Kidney (tissue), 22 donors: ENCODE measurements around the gene TMEM207. TPM values are rescaled to one million over a fixed set of nuclear protein-coding genes. Genes with fewer than 3 reads are reported as not detected.
A peak's percentile ranks its signal among the peaks of the same experiment; 100 is the strongest.

ENCODE experiments used
- DNase-seq, 5 donors: peaks; one replicate each; pipeline ENCODE4 v3.0.0-alpha.2; 2013 to 2020
- FAIRE-seq: peaks from 2 replicates; lab custom pipeline; 2012; peaks lifted over from hg19 to GRCh38; lab: Jason Lieb, UNC
- H3K27ac ChIP-seq, 2 donors: one replicate each; pipeline ENCODE4 v1.7.0; 2013; ENCODE audit warnings: low read depth in 2 of 2, low read length in 2 of 2, inconsistent platforms in 1 of 2
- H3K27me3 ChIP-seq: one replicate; pipeline ENCODE4 v1.7.1; 2013; ENCODE audit warnings: low read length, inconsistent platforms; ENCODE audit not compliant: control insufficient read depth, insufficient read depth
- H3K36me3 ChIP-seq, 3 donors: one replicate each; pipeline versions ENCODE4 v1.7.0 to v1.7.1; 2013; ENCODE audit warnings: low read length in 3 of 3, control low read depth in 1 of 3, inconsistent platforms in 1 of 3; ENCODE audit not compliant: insufficient read depth in 3 of 3, control insufficient read depth in 2 of 3
- H3K4me1 ChIP-seq, 3 donors: one replicate each; pipeline versions ENCODE4 v1.7.0 to v1.7.1; 2013; ENCODE audit warnings: low read length in 3 of 3, inconsistent platforms in 1 of 3, low read depth in 1 of 3; ENCODE audit not compliant: control insufficient read depth in 2 of 3, insufficient read depth in 2 of 3
- H3K4me3 ChIP-seq, 3 donors: one replicate each; pipeline versions ENCODE4 v1.7.0 to v1.8.1; 2013; ENCODE audit warnings: low read length in 3 of 3, control low read depth in 1 of 3, inconsistent platforms in 1 of 3
- H3K9ac ChIP-seq, 3 donors: one replicate each; pipeline versions ENCODE4 v1.7.0 to v1.7.1; 2013; ENCODE audit warnings: low read length in 3 of 3, control low read depth in 1 of 3, inconsistent platforms in 1 of 3
- H3K9me3 ChIP-seq, 3 donors: one replicate each; pipeline versions ENCODE4 v1.7.0 to v1.7.1; 2013; ENCODE audit warnings: low read length in 3 of 3, control low read depth in 1 of 3, inconsistent platforms in 1 of 3; ENCODE audit not compliant: control insufficient read depth in 2 of 3, insufficient read depth in 1 of 3
- CTCF ChIP-seq: IDR thresholded peaks from 3 replicates; pipeline ENCODE4 v1.5.1; 2012; ENCODE audit warnings: mild to moderate bottlenecking, moderate library complexity, borderline replicate concordance; ENCODE audit not compliant: insufficient read depth; ENCODE audit errors: extremely low read depth
- intact Hi-C: fragments of 100-400 bp; cut with DNase I; formaldehyde crosslinking; loops from one replicate; pipeline ENCODE4 v1.11.1; 2022
- long read RNA-seq, 10 donors: library from polyadenylated mRNA in 1 of 10; unstranded in 1 of 10; transcript quantifications; one replicate each; pipeline ENCODE4 v2.0.0 and lab custom pipeline, GENCODE V29; 2021 to 2026
- polyA plus RNA-seq: library from polyadenylated mRNA; stranded (reverse); fragments of 350-450 nt; fragmentation: Illumina TruSeq; extraction: RNeasy Lipid Tissue Mini Kit (QIAGEN cat#74804); gene quantifications from one replicate; pipeline ENCODE4 v1.2.3, GENCODE V29; 2014; ENCODE audit warnings: low read depth, low replicate concordance; ENCODE audit not compliant: insufficient read depth
- total RNA-seq: library from RNA; stranded (reverse); fragmentation: NEBNext Ultra II Directional; extraction: Animal tissue kit (Norgen Biotek cat#: 25700); gene quantifications from one replicate; pipeline ENCODE4 v1.2.1, GENCODE V29; 2021
- donor health status: control.
- donor health status: control.
- donor health status: control.
- donor health status: control.
- donor health status: control.
- donor health status: DM: yes; HTN: yes; CAD: no.
- donor health status: Normal renal cell carcinoma (clear cell type).

Gene TMEM207
- not detected for total RNA-seq
- polyA plus RNA-seq, result 21.2 TPM
- long read RNA-seq, donor 1, partial matches to known transcripts, result 7 of 8 reads
- long read RNA-seq, donor 1, other reads (novel, unspliced or antisense), result 0 of 8 reads
- long read RNA-seq, donor 2, transcript TMEM207-201 (5 exons, 1,448 nt), result major isoform, 10 of 10 reads
- long read RNA-seq, donor 2, partial matches to known transcripts, result 0 of 10 reads
- long read RNA-seq, donor 2, other reads (novel, unspliced or antisense), result 0 of 10 reads
- long read RNA-seq, donor 3, transcript TMEM207-201 (5 exons, 1,448 nt), result major isoform, 8 of 8 reads
- long read RNA-seq, donor 3, partial matches to known transcripts, result 0 of 8 reads
- long read RNA-seq, donor 3, other reads (novel, unspliced or antisense), result 0 of 8 reads
- long read RNA-seq, donor 4, partial matches to known transcripts, result 0 of 4 reads
- long read RNA-seq, donor 4, other reads (novel, unspliced or antisense), result 0 of 4 reads
- long read RNA-seq, donor 5, result 0 reads
- long read RNA-seq, donor 6, transcript TMEM207-201 (5 exons, 1,448 nt), result major isoform, 12 of 12 reads
- long read RNA-seq, donor 6, partial matches to known transcripts, result 0 of 12 reads
- long read RNA-seq, donor 6, other reads (novel, unspliced or antisense), result 0 of 12 reads
- long read RNA-seq, donor 7, result 0 reads
- long read RNA-seq, donor 8, partial matches to known transcripts, result 0 of 1 reads
- long read RNA-seq, donor 8, other reads (novel, unspliced or antisense), result 0 of 1 reads
- long read RNA-seq, donor 9, partial matches to known transcripts, result 0 of 1 reads
- long read RNA-seq, donor 9, other reads (novel, unspliced or antisense), result 0 of 1 reads
- long read RNA-seq, donor 10, transcript TMEM207-201 (5 exons, 1,448 nt), result major isoform, 5 of 5 reads
- long read RNA-seq, donor 10, partial matches to known transcripts, result 0 of 5 reads
- long read RNA-seq, donor 10, other reads (novel, unspliced or antisense), result 0 of 5 reads

- H3K4me3 ChIP-seq, result peak within 1 kb of the TSS in 1 of 3 donors; percentile 2
- H3K27ac ChIP-seq, result no peak within 1 kb of the TSS
- no peaks in the 10 kb centered on the region for H3K9me3 ChIP-seq
- H3K4me1 ChIP-seq, result peaks cover 0 to 4% (median 0%) of the 10 kb centered on the region in 3 donors
- DNase-seq (no peak), FAIRE-seq (no peak)
- intact Hi-C loops, result no loop called here
- no peaks in the 10 kb centered on the region for H3K36me3 ChIP-seq
- H3K27me3 ChIP-seq, result peaks cover 2% of the 10 kb centered on the region
- H3K9ac ChIP-seq, result no peak within 1 kb of the TSS
- TF ChIP-seq CTCF, result no peak
These were observed at the start of gene TMEM207 for GRCh38 chr3:190449801-190450200. Gene TMEM207 (minus strand): TSS chr3:190449901. CDS start chr3:190449809, 92 bp downstream.

- no peak overlapping the region for H3K27ac ChIP-seq
- H3K27me3 ChIP-seq, result no peaks in the 10 kb centered on the region
- no peaks in the 10 kb centered on the region for H3K9me3 ChIP-seq
- intact Hi-C loops, result no loop called here
- no peak overlapping the region for H3K4me3 ChIP-seq
- no peaks in the 10 kb centered on the region for H3K4me1 ChIP-seq
- TF ChIP-seq CTCF, result no peak
- H3K9ac ChIP-seq, result no peak overlapping the region
- DNase-seq (no peak), FAIRE-seq (no peak)
- H3K36me3 ChIP-seq, result no peaks in the 10 kb centered on the region
These were observed 49.4 kb upstream of the TMEM207 start for GRCh38 chr3:190499122-190499521.

- no peak overlapping the region for H3K27ac ChIP-seq
- no peaks in the 10 kb centered on the region for H3K9me3 ChIP-seq
- intact Hi-C loops, result no loop called here
- H3K9ac ChIP-seq, result no peak overlapping the region
- TF ChIP-seq CTCF, result no peak
- DNase-seq, result no peak
- no peaks in the 10 kb centered on the region for H3K4me1 ChIP-seq
- no peak overlapping the region for H3K4me3 ChIP-seq
- no peaks in the 10 kb centered on the region for H3K36me3 ChIP-seq
- no peak for FAIRE-seq
- no peaks in the 10 kb centered on the region for H3K27me3 ChIP-seq
These were observed 48.6 kb upstream of the TMEM207 start for GRCh38 chr3:190498293-190498692.
